Testis (tissue), 3 donors: Measurements from ENCODE around the gene KIF1A. TPM values are rescaled to one million over a fixed set of nuclear protein-coding genes. Genes with fewer than 3 reads are reported as not detected.

Experiments
- DNase-seq: peaks from one replicate; pipeline ENCODE4 v3.0.0-alpha.2; 2019
- H3K27ac ChIP-seq, 2 donors: fragments of 200-600 bp; sonication (generic); one replicate each; pipeline ENCODE4 v1.5.1; 2019
- H3K27me3 ChIP-seq: fragments of 200-600 bp; sonication (generic); one replicate; pipeline ENCODE4 v1.5.1; 2019
- H3K36me3 ChIP-seq: fragments of 200-600 bp; sonication (generic); one replicate; pipeline ENCODE4 v1.5.1; 2017; ENCODE audit warnings: low read depth; ENCODE audit errors: missing control alignments
- H3K4me1 ChIP-seq: fragments of 200-600 bp; sonication (generic); one replicate; pipeline ENCODE4 v1.5.1; 2019
- H3K4me3 ChIP-seq, 2 donors: fragments of 200-600 bp; sonication (generic); one replicate each; pipeline ENCODE4 v1.5.1; 2017 to 2019
- H3K9me3 ChIP-seq: fragments of 200-600 bp; sonication (generic); one replicate; pipeline ENCODE4 v1.5.1; 2017
- CTCF ChIP-seq, 3 experiments: fragments of 450-650 bp in 2 of 3; fragments of 200-600 bp in 1 of 3; sonication (generic) in 1 of 3; IDR thresholded peaks; one replicate each; pipeline ENCODE4 v1.5.1; 2016 to 2019; ENCODE audit warnings: antibody characterized with exemption in 3 of 3, mild to moderate bottlenecking in 2 of 3, moderate library complexity in 1 of 3
- POLR2A ChIP-seq: fragments of 450-650 bp; IDR thresholded peaks from one replicate; pipeline ENCODE4 v1.6.1; 2017; ENCODE audit warnings: antibody characterized with exemption, mild to moderate bottlenecking, moderate library complexity
- WGBS, 2 donors: methylation state at CpG; one replicate each; pipeline ENCODE4 v1.1.5; 2018; 5-methylcytosine and 5-hydroxymethylcytosine counted together
- intact Hi-C: fragments of 100-400 bp; cut with DNase I; formaldehyde crosslinking; loops from one replicate; pipeline ENCODE4 v1.15.1; 2023; ENCODE audit warnings: low total_unique reads
- polyA plus RNA-seq: library from polyadenylated mRNA; stranded (reverse); fragments of 350-450 nt; fragmentation: Illumina TruSeq; extraction: RNeasy Lipid Tissue Mini Kit (QIAGEN cat#74804); gene quantifications from one replicate; pipeline ENCODE4 v1.2.3, GENCODE V29; 2014; ENCODE audit warnings: low read depth, low replicate concordance; ENCODE audit not compliant: insufficient read depth
- total RNA-seq, 2 donors: library from RNA; depleted of rRNA; stranded (reverse); fragments of >200 nt; gene quantifications; one replicate each; pipeline ENCODE4 v1.2.3, GENCODE V29; 2016

The KIF1A gene
- total and polyA plus RNA-seq, 3 donors from 2014 or later = 33.5 to 42.1 (median 37.0) TPM

- no peaks in the 10 kb centered on the region for H3K36me3 ChIP-seq
- intact Hi-C loops = no loop called here
These were observed 97.6 kb downstream of the KIF1A start for GRCh38 chr2:240722376-240722775.

GRCh38 chr2:240721596-240722180 is 98.3 kb downstream of the KIF1A start:
- Histone ChIP-seq H3K9me3 (no peaks in the 10 kb centered on the region), H3K27ac (no peak overlapping the region), H3K36me3 (no peaks in the 10 kb centered on the region), H3K4me3 (no peak overlapping the region), H3K4me1 (no peaks in the 10 kb centered on the region), H3K27me3 (no peaks in the 10 kb centered on the region)
- no peak for TF ChIP-seq POLR2A
- TF ChIP-seq CTCF (IDR thresholded peaks at IDR 0.05) = no peak
- intact Hi-C loops = no loop called here
- WGBS, 2 donors = 91 to 92% methylated on average over 10 to 20 of the region's 20 CpGs
- no peak for DNase-seq

More at GRCh38 chr2:240722376-240722775, 97.6 kb downstream of the KIF1A start:
- WGBS, 2 donors = 79 to 100% methylated on average over 1 to 13 of the region's 16 CpGs
- H3K4me1 ChIP-seq = no peaks in the 10 kb centered on the region
- no peaks in the 10 kb centered on the region for H3K9me3 ChIP-seq
- TF ChIP-seq POLR2A (no peak), CTCF (IDR thresholded peaks at IDR 0.05) (no peak)
- H3K4me3 ChIP-seq = no peak overlapping the region
- H3K27ac ChIP-seq = no peak overlapping the region
- no peaks in the 10 kb centered on the region for H3K27me3 ChIP-seq
- DNase-seq = no peak

GRCh38 chr2:240720686-240721595 is 99.1 kb downstream of the KIF1A start:
- H3K4me1 ChIP-seq = no peaks in the 10 kb centered on the region
- whole genome bisulfite sequencing, 2 donors = 89 to 95% methylated on average over 20 to 25 of the region's 25 CpGs

GRCh38 chr2:240719676-240720545 is 100.1 kb downstream of the KIF1A start:
- Histone ChIP-seq H3K27ac (no peak overlapping the region), H3K4me3 (no peak overlapping the region), H3K4me1 (no peaks in the 10 kb centered on the region), H3K9me3 (no peaks in the 10 kb centered on the region), H3K27me3 (no peaks in the 10 kb centered on the region), H3K36me3 (no peaks in the 10 kb centered on the region)
- intact Hi-C loops = no loop called here
- 83 to 93% methylated on average over 15 to 25 of the region's 25 CpGs for WGBS, 2 donors
- no peak for TF ChIP-seq POLR2A
- TF ChIP-seq CTCF (IDR thresholded peaks at IDR 0.05) = no peak
- DNase-seq = no peak

More at GRCh38 chr2:240720686-240721595, 99.1 kb downstream of the KIF1A start:
- DNase-seq = no peak
- Histone ChIP-seq H3K27me3 (no peaks in the 10 kb centered on the region), H3K4me3 (no peak overlapping the region), H3K27ac (no peak overlapping the region), H3K36me3 (no peaks in the 10 kb centered on the region), H3K9me3 (no peaks in the 10 kb centered on the region)
- no peak for TF ChIP-seq CTCF (IDR thresholded peaks at IDR 0.05)
- no peak for TF ChIP-seq POLR2A
- intact Hi-C loops = no loop called here
